ENCODE results near the gene SUPV3L1. TPM values are rescaled to one million over a fixed set of nuclear protein-coding genes. Genes with fewer than 3 reads are reported as not detected.

Gene SUPV3L1
- total RNA-seq, 1 experiment from 2014 or later, result 57.3 TPM

DNA sequence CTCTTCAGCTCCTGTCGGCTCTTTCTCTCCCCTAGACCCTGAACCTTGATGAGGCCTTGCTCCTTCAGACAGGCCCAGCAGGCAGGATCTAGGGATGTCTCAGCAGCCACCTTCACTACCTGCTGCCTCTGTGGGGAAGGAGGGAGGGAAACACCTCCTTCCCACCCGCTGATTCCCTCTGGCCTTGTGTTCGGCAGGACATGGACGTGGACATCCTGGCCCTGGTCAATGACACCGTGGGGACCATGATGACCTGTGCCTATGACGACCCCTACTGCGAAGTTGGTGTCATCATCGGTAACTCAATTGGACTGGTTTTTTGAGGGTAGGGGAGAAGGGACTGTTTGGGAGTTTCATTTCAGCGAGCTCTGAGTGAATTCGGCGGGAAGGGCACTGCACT is 60.4 kb downstream of the SUPV3L1 start:
- DNase-seq, result no peak
- H3K9me3 ChIP-seq (ENCODE audit: control insufficient read depth, low read depth, low read length), result no peaks in the 10 kb centered on the region
- H3K23ac ChIP-seq (ENCODE audit: insufficient read length, low read depth, low read length), result no peak overlapping the region
- H3K14ac ChIP-seq (ENCODE audit: insufficient read depth, low read length), result no peak overlapping the region; the same call in 1 of the 2 replicates
- Mint-ChIP-seq H3K27ac (no peak overlapping the region), H3K9me3 (no peaks in the 10 kb centered on the region), H3K27me3 (ENCODE audit: low read depth) (peaks cover 6% of the 10 kb centered on the region), H3K4me3 (no peak overlapping the region; a peak in 1 of 5 replicates), H3K4me1 (peaks cover 18 to 19% of the 10 kb centered on the region in 2 experiments), H3K36me3 (ENCODE audit: insufficient read depth in 1 of 3, low read depth in 3 of 3) (no peaks in the 10 kb centered on the region)
- no peak overlapping the region for H3K4me2 ChIP-seq (ENCODE audit: insufficient read depth, insufficient read length, low read length)
- H2BK12ac ChIP-seq (ENCODE audit: insufficient read length, low read depth, low read length), result peak overlapping the region; percentile 31
- no peaks in the 10 kb centered on the region for H3K4me1 ChIP-seq (ENCODE audit: insufficient read depth, low read length)
- TF ChIP-seq CTCF (conservative IDR thresholded peaks at IDR 0.05), result no peak
- H3T11ph ChIP-seq (ENCODE audit: low read length), result no peak overlapping the region
- H4K5ac ChIP-seq (ENCODE audit: insufficient read length, low read depth, low read length), result no peak overlapping the region
- no peaks in the 10 kb centered on the region for H3K79me1 ChIP-seq (ENCODE audit: insufficient read depth, low read depth, low read length, poor library complexity, severe bottlenecking)
- H2BK120ac ChIP-seq (ENCODE audit: low read depth, low read length, poor library complexity, severe bottlenecking), result no peak overlapping the region
- no peaks in the 10 kb centered on the region for H3K79me2 ChIP-seq (ENCODE audit: insufficient read depth, low read length)
- no peaks in the 10 kb centered on the region for H3K23me2 ChIP-seq (ENCODE audit: insufficient read length, low read depth, low read length, poor library complexity, severe bottlenecking)
- no peaks in the 10 kb centered on the region for H4K20me1 ChIP-seq (ENCODE audit: control insufficient read depth, insufficient read depth, insufficient read length)
- WGBS (ENCODE audit: extremely low coverage, insufficient read length, low lambda C conversion rate), result no CpG with 5 or more reads among the region's 11 CpGs
- no peak overlapping the region for H4K91ac ChIP-seq (ENCODE audit: insufficient read length, low read depth, low read length)
- no peak overlapping the region for H4K8ac ChIP-seq (replicated peaks; ENCODE audit: insufficient read length, low read depth, low read length)
- no peak overlapping the region for H3K56ac ChIP-seq (ENCODE audit: insufficient read length, low read depth, low read length)
- H3K4ac ChIP-seq (ENCODE audit: low read depth, low read length), result no peak overlapping the region
- no peak overlapping the region for H2BK5ac ChIP-seq (ENCODE audit: insufficient read length, low read length)
- peak overlapping the region; percentile 90 for H2AK5ac ChIP-seq (ENCODE audit: insufficient read length, low read length)
- H3K9ac ChIP-seq (ENCODE audit: extremely low read depth, insufficient read length, low read length), result no peak overlapping the region
- no peaks in the 10 kb centered on the region for H3K27me3 ChIP-seq (ENCODE audit: insufficient read depth, low read length)
- no peak overlapping the region for H3K27ac ChIP-seq (ENCODE audit: insufficient read length, low read depth, low read length)
- no peak overlapping the region for H2AFZ ChIP-seq (ENCODE audit: low read length)
- H3K18ac ChIP-seq (ENCODE audit: insufficient read length, low read depth, low read length), result peak overlapping the region; percentile 48
- no peak overlapping the region for H2BK20ac ChIP-seq (ENCODE audit: low read depth, low read length, poor library complexity, severe bottlenecking)
- H2BK15ac ChIP-seq (ENCODE audit: low read depth, low read length), result peak overlapping the region; percentile 83; the same call in 1 of the 2 replicates

All from H9 (cell line).